HCT116 (cell line): ENCODE data around the gene THEMIS. TPM values are rescaled to one million over a fixed set of nuclear protein-coding genes. Genes with fewer than 3 reads are reported as not detected.

Experiments
- ATAC-seq: fragments of 200-7000 bp; cut with Tn5 transposase; 2 replicates; pipeline ENCODE4 v1.9.1; 2020; ENCODE audit warnings: mild to moderate bottlenecking, moderate library complexity
- BruUV-seq: library from RNA; stranded (reverse); fragments of 400-500 nt; replicated peaks from 2 replicates; lab custom pipeline; 2021; lab: Mats Ljungman, UMichigan
- CTCF ChIA-PET: fragments of 300-600 bp; sonication (Branson Sonifier 250); formaldehyde crosslinking; loops from one replicate; lab custom pipeline; 2021; ENCODE audit warnings: antibody characterized with exemption; lab: Charles Lee
- POLR2A ChIA-PET: fragments of 300-600, 350-600 bp; sonication (Branson Sonifier 250); formaldehyde crosslinking; loops from one replicate; lab custom pipeline; 2021; ENCODE audit warnings: antibody characterized with exemption; lab: Charles Lee
- RAD21 ChIA-PET, 2 experiments: fragments of 300-600 bp; sonication (Branson Sonifier 250); formaldehyde crosslinking; loops; one replicate each; lab custom pipeline; 2023; ENCODE audit warnings: low total read pairs in 2 of 2; ENCODE audit not compliant: uncharacterized antibody in 2 of 2, unreplicated experiment in 2 of 2, low non-redundant PET in 1 of 2; lab: Charles Lee
- DNase-seq: peaks from one replicate; pipeline ENCODE4 v3.0.0-alpha.2; 2010; ENCODE audit warnings: low read depth, low spot score
- H2AFZ ChIP-seq: fragments of 200-600 bp; shearing (Covaris generic), sonication (generic); 2 replicates; pipeline ENCODE4 v1.6.1; 2017; ENCODE audit warnings: low read depth, mixed run types, mixed read lengths, antibody characterized with exemption, low read length; ENCODE audit not compliant: poor library complexity, severe bottlenecking
- H3K27ac ChIP-seq: 2 replicates; pipeline ENCODE4 v1.5.1; 2012; ENCODE audit warnings: low read depth, low read length
- H3K27me3 ChIP-seq: fragments of 200-600 bp; sonication (generic); 2 replicates; pipeline ENCODE4 v1.6.1; 2016; ENCODE audit warnings: mixed run types, low read length, mixed read lengths; ENCODE audit not compliant: insufficient read depth
- H3K36me3 ChIP-seq, 2 experiments: fragments of 200-500 bp in 1 of 2; fragments of 200-600 bp in 1 of 2; sonication (Bioruptor generic) in 1 of 2; sonication (generic) in 1 of 2; 2 replicates each; pipeline versions ENCODE4 v1.5.1 to v1.6.1; 2014 to 2016; ENCODE audit warnings: low read length in 2 of 2, inconsistent platforms in 1 of 2, mixed read lengths in 1 of 2, mixed run types in 1 of 2; ENCODE audit not compliant: insufficient read depth in 2 of 2, control insufficient read depth in 1 of 2
- H3K4me1 ChIP-seq, 2 experiments: fragments of 200-600 bp in 1 of 2; sonication (generic) in 1 of 2; 2 replicates each; pipeline versions ENCODE4 v1.5.1 to v1.6.1; 2012 to 2017; ENCODE audit warnings: low read length in 2 of 2, inconsistent platforms in 1 of 2, mild to moderate bottlenecking in 1 of 2, mixed read lengths in 1 of 2, mixed run types in 1 of 2, moderate library complexity in 1 of 2; ENCODE audit not compliant: insufficient read depth in 2 of 2, control insufficient read depth in 1 of 2
- H3K4me2 ChIP-seq: fragments of 200-600 bp; sonication (generic); 2 replicates; pipeline ENCODE4 v1.6.1; 2017; ENCODE audit warnings: mixed run types, low read length, mixed read lengths
- H3K4me3 ChIP-seq, 2 experiments: fragments of 200-600 bp in 1 of 2; sonication (generic) in 1 of 2; replicated peaks in 1 of 2; 2 replicates each; pipeline ENCODE4 v1.5.1; 2011 to 2016; ENCODE audit warnings: low read length in 2 of 2, control low read depth in 1 of 2, low read depth in 1 of 2, mild to moderate bottlenecking in 1 of 2, mixed read lengths in 1 of 2, mixed run types in 1 of 2
- H3K79me2 ChIP-seq: fragments of 200-600 bp; sonication (generic); 2 replicates; pipeline ENCODE4 v1.6.1; 2017; ENCODE audit warnings: mild to moderate bottlenecking, mixed run types, low read length, moderate library complexity, mixed read lengths; ENCODE audit not compliant: insufficient read depth
- H3K9ac ChIP-seq: fragments of 200-600 bp; sonication (generic); 2 replicates; pipeline ENCODE4 v1.6.1; 2016; ENCODE audit warnings: low read length, mixed read lengths
- H3K9me2 ChIP-seq: fragments of 200-600 bp; sonication (generic), shearing (Covaris generic); 2 replicates; pipeline ENCODE4 v1.6.1; 2017; ENCODE audit warnings: mixed run types, mild to moderate bottlenecking, moderate library complexity; ENCODE audit not compliant: insufficient read depth
- H3K9me3 ChIP-seq, 2 experiments: fragments of 200-500 bp in 1 of 2; fragments of 200-600 bp in 1 of 2; sonication (Bioruptor generic) in 1 of 2; sonication (generic) in 1 of 2; 2 replicates each; pipeline ENCODE4 v1.6.1; 2014 to 2017; ENCODE audit warnings: low read length in 2 of 2, mixed read lengths in 2 of 2, inconsistent platforms in 1 of 2, low read depth in 1 of 2, mild to moderate bottlenecking in 1 of 2, mixed run types in 1 of 2, moderate library complexity in 1 of 2; ENCODE audit not compliant: control insufficient read depth in 1 of 2, insufficient read depth in 1 of 2
- H4K20me1 ChIP-seq: fragments of 200-600 bp; sonication (generic), shearing (Covaris generic); 2 replicates; pipeline ENCODE4 v1.6.1; 2017; ENCODE audit warnings: mixed run types, mild to moderate bottlenecking, moderate library complexity; ENCODE audit not compliant: insufficient read depth
- ATF3 ChIP-seq: IDR thresholded peaks from 2 replicates; pipeline ENCODE4 v1.6.1; 2012
- CEBPB ChIP-seq: IDR thresholded peaks from 2 replicates; pipeline ENCODE4 v1.6.1; 2012; ENCODE audit warnings: low read depth
- CTCF ChIP-seq, 3 experiments: fragments of 200-600 bp in 1 of 3; sonication (generic) in 1 of 3; IDR thresholded peaks in 2 of 3; conservative IDR thresholded peaks in 1 of 3; 2 replicates each; pipeline ENCODE4 v1.5.1; 2012 to 2017; ENCODE audit warnings: low read depth in 2 of 3, low read length in 2 of 3, antibody characterized with exemption in 1 of 3, borderline replicate concordance in 1 of 3, control low read depth in 1 of 3, mild to moderate bottlenecking in 1 of 3, mixed read lengths in 1 of 3, mixed run types in 1 of 3, moderate library complexity in 1 of 3; ENCODE audit not compliant: insufficient read depth in 1 of 3
- EGR1 ChIP-seq: IDR thresholded peaks from 2 replicates; pipeline ENCODE4 v1.6.1; 2012; ENCODE audit warnings: low read depth
- ELF1 ChIP-seq: IDR thresholded peaks from 2 replicates; pipeline ENCODE4 v1.6.1; 2012; ENCODE audit warnings: low read depth, borderline replicate concordance
- EZH2phosphoT487 ChIP-seq: fragments of 200-600 bp; IDR thresholded peaks from 2 replicates; pipeline ENCODE4 v1.6.1; 2018; ENCODE audit warnings: antibody characterized with exemption, borderline replicate concordance
- MAX ChIP-seq: IDR thresholded peaks from 2 replicates; pipeline ENCODE4 v1.6.1; 2012
- POLR2A ChIP-seq: IDR thresholded peaks from 2 replicates; pipeline ENCODE4 v1.7.0; 2011; ENCODE audit warnings: borderline replicate concordance; ENCODE audit not compliant: insufficient read depth, insufficient read length; ENCODE audit errors: extremely low read depth
- POLR2AphosphoS5 ChIP-seq: IDR thresholded peaks from 2 replicates; pipeline ENCODE4 v1.6.1; 2011; ENCODE audit warnings: mild to moderate bottlenecking, low read depth, low read length, moderate library complexity
- RAD21 ChIP-seq: IDR thresholded peaks from 2 replicates; pipeline ENCODE4 v1.6.1; 2012; ENCODE audit warnings: low read depth, mild to moderate bottlenecking
- REST ChIP-seq: IDR thresholded peaks from 2 replicates; pipeline ENCODE4 v1.6.1; 2012; ENCODE audit warnings: low read depth
- SIN3A ChIP-seq: IDR thresholded peaks from 2 replicates; pipeline ENCODE4 v1.6.1; 2012; ENCODE audit warnings: low read depth
- TCF7L2 ChIP-seq: IDR thresholded peaks from 2 replicates; pipeline ENCODE4 v1.7.0; 2011; ENCODE audit warnings: borderline replicate concordance, inconsistent platforms; ENCODE audit not compliant: insufficient read depth, insufficient read length; ENCODE audit errors: extremely low read depth
- YY1 ChIP-seq: IDR thresholded peaks from 2 replicates; pipeline ENCODE4 v1.6.1; 2011; ENCODE audit warnings: low read length, low read depth, moderate library complexity, mild to moderate bottlenecking; ENCODE audit not compliant: insufficient replicate concordance; ENCODE audit errors: extremely low read depth
- ZFX ChIP-seq: fragments of 450-650 bp; IDR thresholded peaks from 2 replicates; pipeline ENCODE4 v1.6.1; 2017
- ZNF274 ChIP-seq: fragments of 200-500 bp; sonication (Bioruptor generic); IDR thresholded peaks from 2 replicates; pipeline ENCODE4 v1.6.1; 2014; ENCODE audit warnings: mild to moderate bottlenecking, low read depth, low read length, inconsistent platforms
- intact Hi-C: fragments of 100-400 bp; cut with micrococcal nuclease; formaldehyde crosslinking; loops from 2 replicates; pipeline ENCODE4 v1.10.0; 2022
- total RNA-seq: library from RNA; stranded (reverse); gene quantifications from one replicate; pipeline ENCODE4 v1.2.1, GENCODE V29; 2021; ENCODE audit not compliant: unreplicated experiment

The THEMIS gene
- total RNA-seq, 1 experiment from 2014 or later: 0.20 TPM

- Histone ChIP-seq H3K9me3 (no peaks in the 10 kb centered on the region), H3K9ac (no peak overlapping the region), H3K27me3 (no peaks in the 10 kb centered on the region), H3K27ac (no peak overlapping the region), H3K4me3 (no peak overlapping the region), H2AFZ (no peak overlapping the region), H3K4me1 (no peaks in the 10 kb centered on the region), H3K4me2 (no peak overlapping the region), H3K9me2 (0 out of 2 replicates have a peak, but pooled peaks cover 9% of the 10 kb centered on the region), H3K79me2 (no peaks in the 10 kb centered on the region), H3K36me3 (no peaks in the 10 kb centered on the region), H4K20me1 (no peaks in the 10 kb centered on the region)
- intact Hi-C loops: loop anchor here (5.0 kb wide), 1 partner anchor 885 kb away; no protein-coding TSS in a partner anchor
- ChIA-PET CTCF (interaction anchor here (1.4 to 1.5 kb wide), 2 partner anchors 13 to 105 kb away, joined by 5 to 6 read pairs; no protein-coding TSS in a partner anchor), RAD21 (no interaction called here), POLR2A (no interaction called here)
- no TSS peak for BruUV-seq
- ATAC-seq (no peak), DNase-seq (no peak)
- TF ChIP-seq ELF1: no peak
- no peak for TF ChIP-seq RAD21
- TF ChIP-seq POLR2AphosphoS5: no peak
- no peak for TF ChIP-seq EGR1
- no peak for TF ChIP-seq MAX
- TF ChIP-seq ZNF274: no peak
- no peak for TF ChIP-seq ATF3
- TF ChIP-seq SIN3A: no peak
- no peak for TF ChIP-seq EZH2phosphoT487
Measured at GRCh38 chr6:127841811-127842210, 59.0 kb downstream of the THEMIS start.

GRCh38 chr6:127834136-127834535 lies 66.7 kb downstream of the THEMIS start:
- Histone ChIP-seq H3K36me3 (no peaks in the 10 kb centered on the region), H3K79me2 (no peaks in the 10 kb centered on the region), H3K27ac (no peak overlapping the region), H4K20me1 (no peaks in the 10 kb centered on the region), H3K4me1 (no peaks in the 10 kb centered on the region), H3K4me3 (no peak overlapping the region), H2AFZ (no peak overlapping the region), H3K4me2 (no peak overlapping the region), H3K9me2 (0 out of 2 replicates have a peak, but pooled peaks cover 4% of the 10 kb centered on the region), H3K27me3 (no peaks in the 10 kb centered on the region), H3K9ac (no peak overlapping the region), H3K9me3 (no peaks in the 10 kb centered on the region)
- ChIA-PET RAD21 (no interaction called here), CTCF (no interaction called here), POLR2A (no interaction called here)
- intact Hi-C loops: no loop called here
- DNase-seq (no peak), ATAC-seq (no peak)
- no TSS peak for BruUV-seq
- no peak for TF ChIP-seq POLR2A
- no peak for TF ChIP-seq YY1
- TF ChIP-seq ZFX: no peak
- TF ChIP-seq CEBPB: no peak
- TF ChIP-seq RAD21: no peak
- TF ChIP-seq CTCF (IDR thresholded peaks at IDR 0.05 in 2 of 3, conservative IDR thresholded peaks at IDR 0.05 in 1 of 3; ENCODE audit: borderline replicate concordance in 1 of 3, insufficient read depth in 1 of 3, low read depth in 2 of 3, low read length in 2 of 3): no peak
- no peak for TF ChIP-seq TCF7L2
- TF ChIP-seq REST: no peak
- no peak for TF ChIP-seq SIN3A
